Gastrocnemius medialis (tissue), 4 donors: ENCODE results near the gene USP15. TPM values are rescaled to one million over a fixed set of nuclear protein-coding genes. Genes with fewer than 3 reads are reported as not detected.

ENCODE experiments used
- ATAC-seq, 2 donors: fragments of 150-250 bp; one replicate each; pipeline ENCODE4 v1.9.1; 2016
- DNase-seq, 2 donors: peaks; one replicate each; pipeline ENCODE4 v3.0.0-alpha.2; 2019
- H3K27ac ChIP-seq, 4 donors: fragments of 200-600 bp; sonication (generic); 1 replicate in 1 of 4; 2 replicates in 3 of 4; pipeline ENCODE4 v1.5.1; 2016 to 2018; ENCODE audit warnings: mild to moderate bottlenecking in 2 of 4, moderate library complexity in 1 of 4
- H3K27me3 ChIP-seq, 3 donors: fragments of 200-600 bp; sonication (generic) in 2 of 3; 1 replicate in 1 of 3; 2 replicates in 2 of 3; pipeline versions ENCODE4 v1.5.1 to v1.6.0; 2016 to 2019; ENCODE audit warnings: mild to moderate bottlenecking in 1 of 3, moderate library complexity in 1 of 3
- H3K36me3 ChIP-seq, 2 donors: fragments of 200-600 bp; sonication (generic) in 1 of 2; one replicate each; pipeline ENCODE4 v1.5.1; 2017 to 2018
- H3K4me1 ChIP-seq, 2 donors: fragments of 200-600 bp; sonication (generic) in 1 of 2; one replicate each; pipeline ENCODE4 v1.5.1; 2016 to 2017; ENCODE audit warnings: mild to moderate bottlenecking in 2 of 2
- H3K4me3 ChIP-seq, 4 donors: fragments of 200-600 bp; sonication (generic) in 3 of 4; 1 replicate in 1 of 4; 2 replicates in 3 of 4; pipeline ENCODE4 v1.5.1; 2016 to 2019; ENCODE audit warnings: mild to moderate bottlenecking in 2 of 4
- H3K9me3 ChIP-seq, 3 donors: fragments of 200-600 bp; sonication (generic) in 2 of 3; 1 replicate in 1 of 3; 2 replicates in 2 of 3; pipeline ENCODE4 v1.5.1; 2016 to 2019
- CTCF ChIP-seq, 5 experiments: fragments of 450-650 bp in 3 of 5; fragments of 200-600 bp in 2 of 5; sonication (generic) in 2 of 5; IDR thresholded peaks in 4 of 5; conservative IDR thresholded peaks in 1 of 5; 1 replicate in 4 of 5; 2 replicates in 1 of 5; pipeline ENCODE4 v1.5.1; 2016 to 2019; ENCODE audit warnings: antibody characterized with exemption in 5 of 5, mild to moderate bottlenecking in 3 of 5, moderate library complexity in 3 of 5
- POLR2A ChIP-seq, 2 donors: fragments of 450-650 bp; IDR thresholded peaks; one replicate each; pipeline ENCODE4 v1.6.1; 2017; ENCODE audit warnings: antibody characterized with exemption in 2 of 2, mild to moderate bottlenecking in 2 of 2, moderate library complexity in 2 of 2
- in situ Hi-C, 4 donors: fragments of 200-750 bp; cut with MboI; loops; one replicate each; pipeline versions ENCODE4 v1.15.0 to v1.8.0; 2017; ENCODE audit warnings: low sequenced_read_pairs in 4 of 4
- intact Hi-C: fragments of 100-400 bp; cut with DNase I; formaldehyde crosslinking; loops from one replicate; pipeline ENCODE4 v1.15.1; 2023; ENCODE audit warnings: low total_unique reads
- total RNA-seq, 4 donors: library from RNA; depleted of rRNA; stranded (reverse); fragments of >200 nt; gene quantifications; one replicate each; pipeline versions ENCODE4 v1.1.0 to v1.2.3, GENCODE V29; 2016

Gene USP15
- total RNA-seq, 4 donors from 2014 or later, result 49.0 to 93.6 (median 50.6) TPM

GRCh38 chr12:62323386-62323785 lies 63.2 kb downstream of the USP15 start:
- H3K27ac ChIP-seq, result no peak overlapping the region
- in situ Hi-C loops, result no loop called here
- ATAC-seq (no peak), DNase-seq (no peak)
- no peaks in the 10 kb centered on the region for H3K9me3 ChIP-seq
- H3K4me3 ChIP-seq, result no peak overlapping the region
- H3K27me3 ChIP-seq, result no peaks in the 10 kb centered on the region
- H3K4me1 ChIP-seq, result peaks cover 0 to 10% of the 10 kb centered on the region in 2 donors
- peaks cover 0 to 12% of the 10 kb centered on the region in 2 donors for H3K36me3 ChIP-seq
- TF ChIP-seq CTCF (IDR thresholded peaks at IDR 0.05 in 4 of 5, conservative IDR thresholded peaks at IDR 0.05 in 1 of 5) (no peak), POLR2A (IDR thresholded peaks at IDR 0.05) (no peak)
- intact Hi-C loops, result no loop called here

GRCh38 chr12:62328296-62328921 lies 68.2 kb downstream of the USP15 start:
- TF ChIP-seq CTCF (IDR thresholded peaks at IDR 0.05 in 4 of 5, conservative IDR thresholded peaks at IDR 0.05 in 1 of 5) (no peak), POLR2A (IDR thresholded peaks at IDR 0.05) (no peak)
- peak overlapping the region in 1 of 4 donors; percentile 62 for H3K27ac ChIP-seq
- H3K27me3 ChIP-seq, result no peaks in the 10 kb centered on the region
- H3K9me3 ChIP-seq, result no peaks in the 10 kb centered on the region
- intact Hi-C loops, result no loop called here
- no peaks in the 10 kb centered on the region for H3K36me3 ChIP-seq
- no peak for ATAC-seq
- no peak overlapping the region for H3K4me3 ChIP-seq
- peaks cover 8 to 13% of the 10 kb centered on the region in 2 donors for H3K4me1 ChIP-seq
- no peak for DNase-seq
- in situ Hi-C loops, result no loop called here

DNA sequence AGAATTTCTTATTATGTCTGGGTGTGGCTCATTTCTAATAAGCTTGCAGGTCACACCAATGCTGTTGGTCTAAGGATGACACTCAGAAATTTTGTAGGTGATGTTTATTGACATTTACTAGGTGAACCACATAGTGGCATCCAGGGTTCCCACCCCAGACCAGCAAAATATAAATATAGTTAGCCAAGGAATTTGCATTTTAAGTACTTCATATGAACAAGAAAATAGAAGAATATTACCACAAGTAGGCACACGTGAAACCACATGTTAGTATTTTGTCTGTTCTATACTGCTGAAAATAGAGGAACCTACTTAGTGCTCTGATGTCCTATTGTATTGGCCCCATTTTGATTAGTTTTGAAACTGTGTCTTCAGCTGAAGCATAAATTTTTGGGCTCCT lies 71.1 kb downstream of the USP15 start:
- no peak overlapping the region for H3K4me3 ChIP-seq
- no peak for TF ChIP-seq POLR2A (IDR thresholded peaks at IDR 0.05)
- no peak for TF ChIP-seq CTCF (IDR thresholded peaks at IDR 0.05 in 4 of 5, conservative IDR thresholded peaks at IDR 0.05 in 1 of 5)
- H3K9me3 ChIP-seq, result no peaks in the 10 kb centered on the region
- intact Hi-C loops, result no loop called here
- in situ Hi-C loops, result no loop called here
- peaks cover 8 to 13% of the 10 kb centered on the region in 2 donors for H3K4me1 ChIP-seq
- no peaks in the 10 kb centered on the region for H3K36me3 ChIP-seq
- ATAC-seq, result no peak
- no peaks in the 10 kb centered on the region for H3K27me3 ChIP-seq
- DNase-seq, result no peak
- peak overlapping the region in 1 of 4 donors; percentile 62 for H3K27ac ChIP-seq

GRCh38 chr12:62332598-62332997 lies 72.4 kb downstream of the USP15 start:
- Histone ChIP-seq H3K4me3 (no peak overlapping the region), H3K36me3 (no peaks in the 10 kb centered on the region), H3K27me3 (no peaks in the 10 kb centered on the region), H3K27ac (peak overlapping the region; percentile 35 to 62 (median 49)), H3K4me1 (peaks cover 8 to 13% of the 10 kb centered on the region in 2 donors), H3K9me3 (no peaks in the 10 kb centered on the region)
- intact Hi-C loops (no loop called here), in situ Hi-C loops (no loop called here)
- TF ChIP-seq POLR2A (IDR thresholded peaks at IDR 0.05), result no peak
- TF ChIP-seq CTCF (IDR thresholded peaks at IDR 0.05 in 4 of 5, conservative IDR thresholded peaks at IDR 0.05 in 1 of 5), result no peak
- ATAC-seq, result peak; percentile 73 to 93
- DNase-seq, result no peak

GRCh38 chr12:62335057-62335456 lies 74.9 kb downstream of the USP15 start:
- no peaks in the 10 kb centered on the region for H3K27me3 ChIP-seq
- peak overlapping the region in 1 of 4 donors; percentile 62 for H3K27ac ChIP-seq
- intact Hi-C loops (no loop called here), in situ Hi-C loops (no loop called here)
- ATAC-seq, result no peak
- no peak for DNase-seq
- no peak for TF ChIP-seq POLR2A (IDR thresholded peaks at IDR 0.05)
- TF ChIP-seq CTCF (IDR thresholded peaks at IDR 0.05 in 4 of 5, conservative IDR thresholded peaks at IDR 0.05 in 1 of 5), result no peak
- no peaks in the 10 kb centered on the region for H3K9me3 ChIP-seq
- H3K36me3 ChIP-seq, result no peaks in the 10 kb centered on the region
- H3K4me1 ChIP-seq, result peaks cover 8 to 13% of the 10 kb centered on the region in 2 donors
- no peak overlapping the region for H3K4me3 ChIP-seq
